ENCODE results near the gene ATOSB. TPM values are rescaled to one million over a fixed set of nuclear protein-coding genes. Genes with fewer than 3 reads are reported as not detected.
A peak's percentile ranks its signal among the peaks of the same experiment; 100 is the strongest.

Gene ATOSB
- total and polyA plus RNA-seq, 2 of the 8 experiments (the other 6 are each of a cell fraction or from before 2014, with no cell fraction given) = 6.9 to 10.4 TPM

DNA sequence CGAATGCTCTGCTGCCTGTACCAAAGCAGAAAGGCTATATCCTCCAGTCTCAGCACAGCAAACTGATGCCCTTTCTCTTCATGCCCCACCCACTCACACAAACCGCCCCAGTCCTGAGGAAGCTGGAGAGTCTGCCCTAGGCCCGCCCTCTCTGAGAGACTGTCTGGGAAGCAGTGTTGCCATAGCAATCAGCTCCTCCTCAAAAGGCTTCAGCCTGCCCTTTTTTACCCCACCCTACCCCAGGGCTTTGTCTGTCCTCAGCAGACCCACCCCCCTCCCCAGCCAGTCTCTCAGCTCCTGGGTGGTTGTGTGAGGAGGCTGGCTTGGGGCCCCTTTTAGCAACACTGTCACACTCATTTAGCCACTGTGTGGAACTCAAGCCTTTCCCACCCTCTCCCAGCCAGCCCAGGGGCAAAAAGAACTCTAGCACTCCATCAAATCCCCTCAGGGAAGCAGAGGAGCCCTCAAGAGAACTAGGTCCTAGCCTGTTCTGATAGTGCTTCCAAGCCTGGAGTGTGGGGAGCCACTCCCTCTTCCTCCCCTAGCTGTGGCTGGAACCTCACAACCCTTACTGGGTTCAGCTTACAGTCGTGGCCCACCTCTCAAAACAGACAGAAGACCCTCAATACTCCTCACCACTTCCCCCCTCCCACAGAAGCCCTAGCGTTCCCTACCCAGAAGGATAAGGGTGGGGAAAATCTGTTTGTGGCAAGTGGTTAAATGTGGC is 1.4 kb downstream of the ATOSB start:
- Histone ChIP-seq H3K79me2 (ENCODE audit: control insufficient read depth in 1 of 2, insufficient read depth in 2 of 2, low read length in 2 of 2) (no peaks in the 10 kb centered on the region; a peak in 1 of 4 replicates), H3K18ac (ENCODE audit: extremely low read depth, low read length) (peak overlapping the region; percentile 90), H3K9ac (replicated peaks in 1 of 4; ENCODE audit: extremely low read depth in 1 of 4, low read depth in 3 of 4, low read length in 3 of 4) (peak overlapping the region in 2 of 4 experiments; percentile 43 to 54; a peak in 3 of 7 replicates), H3K23me2 (ENCODE audit: low read depth, low read length) (peaks cover 23% of the 10 kb centered on the region), H2BK12ac (ENCODE audit: low read depth, low read length) (no peak overlapping the region; the same call in 1 of the 2 replicates), H3K27me3 (replicated peaks in 1 of 4; ENCODE audit: control insufficient read depth in 3 of 4, extremely low read depth in 1 of 4, insufficient read depth in 3 of 4, low read length in 3 of 4) (no peaks in the 10 kb centered on the region), H2BK15ac (ENCODE audit: low read length) (peak overlapping the region; percentile 61; the same call in 1 of the 2 replicates), H2AFZ (ENCODE audit: low read length) (no peak overlapping the region), H3K27ac (ENCODE audit: low read depth, low read length) (peak overlapping the region; percentile 76), H3K79me1 (ENCODE audit: low read depth, low read length) (no peaks in the 10 kb centered on the region), H2AK5ac (ENCODE audit: low read depth, low read length) (no peak overlapping the region; the same call in 1 of the 2 replicates), H4K5ac (ENCODE audit: insufficient read length, low read depth, low read length) (peak overlapping the region; percentile 35), H3K4me3 (ENCODE audit: extremely low read depth in 1 of 4, insufficient read depth in 2 of 4, low read depth in 3 of 4, low read length in 4 of 4) (peak overlapping the region; percentile 49 to 83 (median 76); a peak in 7 of 8 replicates), H3K4ac (replicated peaks; ENCODE audit: insufficient read length, low read depth, low read length) (peak overlapping the region; percentile 86), H3K56ac (replicated peaks; ENCODE audit: insufficient read length, low read depth, low read length) (peak overlapping the region; percentile 5), H2BK5ac (ENCODE audit: low read depth, low read length) (peak overlapping the region; percentile 91), H3K9me3 (ENCODE audit: insufficient read depth in 2 of 2, low read depth in 1 of 2, low read length in 1 of 2) (no peaks in the 10 kb centered on the region), H4K20me1 (replicated peaks in 1 of 2; ENCODE audit: control insufficient read depth in 1 of 2, insufficient read depth in 2 of 2, low read length in 2 of 2) (peaks cover 2 to 5% of the 10 kb centered on the region in 2 experiments), H4K8ac (ENCODE audit: extremely low read depth, insufficient read depth, low read length) (peak overlapping the region; percentile 46; the same call in 1 of the 2 replicates), H2BK20ac (ENCODE audit: low read length) (no peak overlapping the region), H3K36me3 (ENCODE audit: control insufficient read depth in 2 of 4, insufficient read depth in 4 of 4, low read length in 3 of 4) (no peaks in the 10 kb centered on the region), H3K23ac (ENCODE audit: insufficient read length) (no peak overlapping the region), H3K4me1 (replicated peaks in 1 of 4; ENCODE audit: control insufficient read depth in 3 of 4, insufficient read depth in 4 of 4, low read length in 3 of 4) (peaks cover 4 to 25% (median 11%) of the 10 kb centered on the region in 4 experiments; a peak in 6 of 7 replicates), H3K14ac (ENCODE audit: insufficient read length) (no peak overlapping the region), H4K91ac (replicated peaks; ENCODE audit: insufficient read length, low read length) (peak overlapping the region; percentile 29), H2BK120ac (replicated peaks; ENCODE audit: low read depth, low read length) (peak overlapping the region; percentile 48), H3K4me2 (ENCODE audit: insufficient read depth in 1 of 2, low read depth in 2 of 2, low read length in 2 of 2) (peak overlapping the region; percentile 53 to 99)
- 9% methylated on average over 5 of the region's 5 CpGs; no CpG with 5 or more reads in 1 of the 2 experiments for WGBS, 2 experiments (ENCODE audit: extremely low coverage in 1 of 2, insufficient coverage in 1 of 2, insufficient read length in 1 of 2, insufficient replicate concordance in 2 of 2, low coverage in 1 of 2, low lambda C conversion rate in 2 of 2, missing lambda C conversion rate in 1 of 2)
- peak; percentile 80 for FAIRE-seq
- CTCF ChIA-PET (ENCODE audit: partially characterized antibody) = interaction anchor here (0.6 to 2.2 kb wide), 11 partner anchors 10 to 362 kb away, joined by 3 to 9 read pairs (median 4); partner anchors contain the start of gene PIGO
- peak; percentile 76 to 80 for DNase-seq (ENCODE audit: low read depth in 1 of 2, low spot score in 2 of 2)
- POLR2A ChIA-PET (ENCODE audit: partially characterized antibody) = interaction anchor here (0.5 to 10.3 kb wide), 6 partner anchors 14 to 373 kb away, joined by 3 to 151 read pairs (median 4); partner anchors contain the start of genes FANCG, PIGO, STOML2 and VCP
- no peak for TF ChIP-seq SP2 (IDR thresholded peaks at IDR 0.05; ENCODE audit: low read length)
- TF ChIP-seq KDM4A (IDR thresholded peaks at IDR 0.05; ENCODE audit: low read depth, low read length, severe bottlenecking) = no peak
- peak; percentile 72; the same call in 1 of the 2 replicates for TF ChIP-seq TAF1 (IDR thresholded peaks at IDR 0.05; ENCODE audit: low read depth, low read length)
- no peak for TF ChIP-seq RAD21 (IDR thresholded peaks at IDR 0.05 in 1 of 2, conservative IDR thresholded peaks at IDR 0.05 in 1 of 2; ENCODE audit: low read depth in 2 of 2, low read length in 2 of 2)
- TF ChIP-seq, protein P1, sequence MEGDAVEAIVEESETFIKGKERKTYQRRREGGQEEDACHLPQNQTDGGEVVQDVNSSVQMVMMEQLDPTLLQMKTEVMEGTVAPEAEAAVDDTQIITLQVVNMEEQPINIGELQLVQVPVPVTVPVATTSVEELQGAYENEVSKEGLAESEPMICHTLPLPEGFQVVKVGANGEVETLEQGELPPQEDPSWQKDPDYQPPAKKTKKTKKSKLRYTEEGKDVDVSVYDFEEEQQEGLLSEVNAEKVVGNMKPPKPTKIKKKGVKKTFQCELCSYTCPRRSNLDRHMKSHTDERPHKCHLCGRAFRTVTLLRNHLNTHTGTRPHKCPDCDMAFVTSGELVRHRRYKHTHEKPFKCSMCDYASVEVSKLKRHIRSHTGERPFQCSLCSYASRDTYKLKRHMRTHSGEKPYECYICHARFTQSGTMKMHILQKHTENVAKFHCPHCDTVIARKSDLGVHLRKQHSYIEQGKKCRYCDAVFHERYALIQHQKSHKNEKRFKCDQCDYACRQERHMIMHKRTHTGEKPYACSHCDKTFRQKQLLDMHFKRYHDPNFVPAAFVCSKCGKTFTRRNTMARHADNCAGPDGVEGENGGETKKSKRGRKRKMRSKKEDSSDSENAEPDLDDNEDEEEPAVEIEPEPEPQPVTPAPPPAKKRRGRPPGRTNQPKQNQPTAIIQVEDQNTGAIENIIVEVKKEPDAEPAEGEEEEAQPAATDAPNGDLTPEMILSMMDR (IDR thresholded peaks at IDR 0.05; ENCODE audit: control extremely low read depth in 1 of 3, insufficient read depth in 1 of 3, low read depth in 1 of 3, low read length in 3 of 3) = no peak
- TF ChIP-seq, protein P2, sequence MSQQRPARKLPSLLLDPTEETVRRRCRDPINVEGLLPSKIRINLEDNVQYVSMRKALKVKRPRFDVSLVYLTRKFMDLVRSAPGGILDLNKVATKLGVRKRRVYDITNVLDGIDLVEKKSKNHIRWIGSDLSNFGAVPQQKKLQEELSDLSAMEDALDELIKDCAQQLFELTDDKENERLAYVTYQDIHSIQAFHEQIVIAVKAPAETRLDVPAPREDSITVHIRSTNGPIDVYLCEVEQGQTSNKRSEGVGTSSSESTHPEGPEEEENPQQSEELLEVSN (IDR thresholded peaks at IDR 0.05) = no peak
- TF ChIP-seq YY1 (IDR thresholded peaks at IDR 0.05; ENCODE audit: low read depth, low read length) = no peak
- peak; percentile 9 to 47; a peak in 2 of 3 replicates for TF ChIP-seq POLR2A (IDR thresholded peaks at IDR 0.05; ENCODE audit: control extremely low read depth in 1 of 2, low read depth in 2 of 2, low read length in 2 of 2)

Measured in H1 (cell line).